Measurements from ENCODE around the gene CDCA8.

CDCA8 gene

GRCh38 chr1:37703061-37703460, 10.7 kb downstream of the CDCA8 start:
- H3K36me3 ChIP-seq (ENCODE audit: control insufficient read depth, insufficient read depth, low read length), result no peaks in the 10 kb centered on the region
- no peak overlapping the region for H3K4me3 ChIP-seq (ENCODE audit: low read depth, low read length)
- no peaks in the 10 kb centered on the region for H3K79me2 ChIP-seq
- H3K27ac ChIP-seq, result no peak overlapping the region
- H3K27me3 ChIP-seq (ENCODE audit: control insufficient read depth, insufficient read depth, low read length), result no peaks in the 10 kb centered on the region
- no peak for TF ChIP-seq CTCF (IDR thresholded peaks at IDR 0.05)
- no peaks in the 10 kb centered on the region for H3K4me1 ChIP-seq
- H3K9ac ChIP-seq, result no peak overlapping the region
- H3K4me2 ChIP-seq (ENCODE audit: low read length), result no peak overlapping the region
- no peak overlapping the region for H2AFZ ChIP-seq
- no peaks in the 10 kb centered on the region for H3K9me3 ChIP-seq (ENCODE audit: control insufficient read depth, low read length)

- no peaks in the 10 kb centered on the region for H3K36me3 ChIP-seq (ENCODE audit: control insufficient read depth, insufficient read depth, low read length)
- H3K79me2 ChIP-seq, result no peaks in the 10 kb centered on the region
- H3K4me3 ChIP-seq (ENCODE audit: low read depth, low read length), result no peak overlapping the region
- H3K4me1 ChIP-seq, result no peaks in the 10 kb centered on the region
- H3K9ac ChIP-seq, result no peak overlapping the region
- no peak overlapping the region for H3K4me2 ChIP-seq (ENCODE audit: low read length)
- H2AFZ ChIP-seq, result no peak overlapping the region
- no peaks in the 10 kb centered on the region for H3K9me3 ChIP-seq (ENCODE audit: control insufficient read depth, low read length)
- TF ChIP-seq CTCF (IDR thresholded peaks at IDR 0.05), result no peak
- H3K27me3 ChIP-seq (ENCODE audit: control insufficient read depth, insufficient read depth, low read length), result no peaks in the 10 kb centered on the region
- no peak overlapping the region for H3K27ac ChIP-seq
Observed at GRCh38 chr1:37704966-37705365, 12.7 kb downstream of the CDCA8 start.

GRCh38 chr1:37705399-37705798, 13.1 kb downstream of the CDCA8 start:
- H3K9me3 ChIP-seq (ENCODE audit: control insufficient read depth, low read length), result no peaks in the 10 kb centered on the region
- H3K4me2 ChIP-seq (ENCODE audit: low read length), result no peak overlapping the region
- no peaks in the 10 kb centered on the region for H3K4me1 ChIP-seq
- H3K27ac ChIP-seq, result no peak overlapping the region
- no peaks in the 10 kb centered on the region for H3K36me3 ChIP-seq (ENCODE audit: control insufficient read depth, insufficient read depth, low read length)
- H3K4me3 ChIP-seq (ENCODE audit: low read depth, low read length), result no peak overlapping the region
- no peaks in the 10 kb centered on the region for H3K27me3 ChIP-seq (ENCODE audit: control insufficient read depth, insufficient read depth, low read length)
- no peak for TF ChIP-seq CTCF (IDR thresholded peaks at IDR 0.05)
- H2AFZ ChIP-seq, result no peak overlapping the region
- H3K79me2 ChIP-seq, result no peaks in the 10 kb centered on the region
- H3K9ac ChIP-seq, result no peak overlapping the region

- TF ChIP-seq CTCF (IDR thresholded peaks at IDR 0.05), result no peak
- H3K4me2 ChIP-seq (ENCODE audit: low read length), result no peak overlapping the region
- no peaks in the 10 kb centered on the region for H3K36me3 ChIP-seq (ENCODE audit: control insufficient read depth, insufficient read depth, low read length)
- no peak overlapping the region for H3K9ac ChIP-seq
- H3K27me3 ChIP-seq (ENCODE audit: control insufficient read depth, insufficient read depth, low read length), result no peaks in the 10 kb centered on the region
- no peaks in the 10 kb centered on the region for H3K79me2 ChIP-seq
- no peaks in the 10 kb centered on the region for H3K4me1 ChIP-seq
- H3K27ac ChIP-seq, result no peak overlapping the region
- no peak overlapping the region for H2AFZ ChIP-seq
- no peak overlapping the region for H3K4me3 ChIP-seq (ENCODE audit: low read depth, low read length)
- no peaks in the 10 kb centered on the region for H3K9me3 ChIP-seq (ENCODE audit: control insufficient read depth, low read length)
Observed at GRCh38 chr1:37708471-37708870, 16.2 kb downstream of the CDCA8 start.

GRCh38 chr1:37714226-37714625, 21.9 kb downstream of the CDCA8 start:
- Histone ChIP-seq H3K27ac (no peak overlapping the region), H2AFZ (no peak overlapping the region), H3K4me2 (ENCODE audit: low read length) (no peak overlapping the region)

More at GRCh38 chr1:37714226-37714625, 21.9 kb downstream of the CDCA8 start:
- H3K9ac ChIP-seq, result no peak overlapping the region
- no peaks in the 10 kb centered on the region for H3K79me2 ChIP-seq
- H3K4me3 ChIP-seq (ENCODE audit: low read depth, low read length), result no peak overlapping the region
- H3K27me3 ChIP-seq (ENCODE audit: control insufficient read depth, insufficient read depth, low read length), result no peaks in the 10 kb centered on the region
- no peaks in the 10 kb centered on the region for H3K36me3 ChIP-seq (ENCODE audit: control insufficient read depth, insufficient read depth, low read length)
- no peaks in the 10 kb centered on the region for H3K9me3 ChIP-seq (ENCODE audit: control insufficient read depth, low read length)
- H3K4me1 ChIP-seq, result no peaks in the 10 kb centered on the region
- TF ChIP-seq CTCF (IDR thresholded peaks at IDR 0.05), result no peak

Data from parathyroid adenoma (tissue), 2 donors.